Stimulated activated naive CD4-positive, alpha-beta T cell (primary cell): ENCODE results near the gene FMNL2.

Source experiments
- DNase-seq, 6 experiments: peaks; one replicate each; lab custom pipeline; 2025; lab: John Stamatoyannopoulos, UW

FMNL2 gene

GRCh38 chr2:152525277-152525838 is 190.4 kb downstream of the FMNL2 start:
- no peak for DNase-seq

GRCh38 chr2:152529420-152530115 is 194.6 kb downstream of the FMNL2 start:
- no peak for DNase-seq

DNA sequence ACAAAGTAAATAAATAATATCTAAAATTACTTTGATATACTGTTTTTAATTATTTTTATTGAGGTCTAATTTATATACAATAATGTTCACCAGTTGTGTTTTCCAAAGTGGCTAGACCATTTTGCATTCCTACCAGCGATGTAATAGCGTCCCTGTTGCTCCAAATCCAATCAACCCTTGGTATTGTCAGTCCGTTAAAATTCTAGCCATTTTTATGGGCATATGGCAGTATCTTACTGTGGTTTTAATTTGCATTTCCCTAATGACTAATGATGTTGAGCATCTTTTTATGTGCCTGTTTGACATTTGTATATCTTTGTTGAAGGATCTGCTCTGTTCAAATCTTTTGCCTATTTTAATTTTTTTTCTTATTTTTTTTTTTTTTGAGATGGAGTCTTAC is 197.3 kb downstream of the FMNL2 start:
- no peak for DNase-seq

DNA sequence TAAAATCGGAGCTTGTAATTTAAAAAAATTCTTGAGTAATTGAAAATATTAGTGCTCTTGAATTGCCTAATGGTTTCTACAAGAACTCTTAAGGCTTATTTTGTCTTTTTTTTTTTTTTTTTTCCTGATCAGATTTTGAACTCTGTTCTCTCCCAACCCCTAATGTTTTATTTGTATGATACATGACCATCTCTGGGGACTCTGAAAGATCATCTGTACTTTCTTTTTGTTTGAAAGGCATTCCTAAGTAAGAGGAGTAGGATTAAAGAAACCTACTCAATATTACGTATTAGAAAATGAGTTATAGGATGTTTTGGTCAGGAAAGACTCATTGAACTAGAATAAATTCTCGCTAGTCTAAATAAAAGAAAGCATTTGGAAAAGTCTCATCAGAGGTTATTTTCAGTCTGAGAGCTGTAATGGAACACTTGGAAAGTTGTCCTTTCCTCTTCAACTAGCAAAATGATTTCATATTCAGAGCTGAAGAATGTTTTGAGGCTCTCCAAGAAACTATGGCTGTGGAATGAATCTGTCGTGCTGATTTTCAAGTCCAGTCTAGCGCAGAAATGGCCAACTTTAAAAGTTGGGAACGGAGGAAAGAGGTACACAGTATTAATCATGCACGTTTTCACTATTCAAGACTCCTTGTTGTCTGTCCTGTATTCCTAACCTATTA is 199.6 kb downstream of the FMNL2 start:
- no peak for DNase-seq

GRCh38 chr2:152537081-152537651 is 202.2 kb downstream of the FMNL2 start:
- no peak for DNase-seq

GRCh38 chr2:152539424-152539823 is 204.4 kb downstream of the FMNL2 start:
- DNase-seq, result no peak

GRCh38 chr2:152541712-152542111 is 206.7 kb downstream of the FMNL2 start:
- DNase-seq, result no peak

DNA sequence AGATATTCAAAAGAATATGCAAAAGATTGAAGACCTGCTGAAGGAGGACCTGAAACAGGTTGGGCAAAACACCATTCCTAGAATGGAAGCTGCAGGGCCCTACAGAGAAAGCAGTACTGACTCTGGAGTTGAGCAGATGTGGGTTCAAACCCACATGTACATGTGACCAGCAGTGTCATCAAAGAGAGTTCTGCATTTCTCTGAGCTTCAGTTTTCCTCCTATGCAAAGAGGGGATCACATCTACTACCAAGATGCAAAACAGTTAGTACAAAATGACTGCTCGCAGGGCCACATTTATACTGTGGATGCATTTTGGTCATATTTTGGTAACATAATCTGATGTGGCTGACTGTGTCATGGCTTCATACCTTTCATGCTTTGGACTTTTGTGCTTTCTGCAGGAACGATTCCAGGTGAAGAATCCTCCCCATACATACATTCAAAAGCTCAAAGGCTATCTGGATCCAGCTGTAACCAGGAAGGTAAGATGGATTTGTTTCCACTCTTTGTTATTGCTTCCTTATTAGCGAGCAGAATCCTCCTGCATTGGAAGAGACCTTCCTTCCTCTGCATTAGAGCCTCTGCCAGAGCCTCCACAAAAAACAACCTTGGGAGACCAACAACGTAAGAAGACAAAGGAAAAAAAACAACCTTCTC is 207.5 kb downstream of the FMNL2 start:
- no peak for DNase-seq

GRCh38 chr2:152542995-152543481 is 208.1 kb downstream of the FMNL2 start:
- DNase-seq, result no peak

GRCh38 chr2:152543717-152544116 is 208.7 kb downstream of the FMNL2 start:
- no peak for DNase-seq

- DNase-seq, result no peak
Observed at GRCh38 chr2:152544638-152545037, 209.7 kb downstream of the FMNL2 start.

GRCh38 chr2:152546230-152546837 is 211.4 kb downstream of the FMNL2 start:
- DNase-seq, result no peak

DNA sequence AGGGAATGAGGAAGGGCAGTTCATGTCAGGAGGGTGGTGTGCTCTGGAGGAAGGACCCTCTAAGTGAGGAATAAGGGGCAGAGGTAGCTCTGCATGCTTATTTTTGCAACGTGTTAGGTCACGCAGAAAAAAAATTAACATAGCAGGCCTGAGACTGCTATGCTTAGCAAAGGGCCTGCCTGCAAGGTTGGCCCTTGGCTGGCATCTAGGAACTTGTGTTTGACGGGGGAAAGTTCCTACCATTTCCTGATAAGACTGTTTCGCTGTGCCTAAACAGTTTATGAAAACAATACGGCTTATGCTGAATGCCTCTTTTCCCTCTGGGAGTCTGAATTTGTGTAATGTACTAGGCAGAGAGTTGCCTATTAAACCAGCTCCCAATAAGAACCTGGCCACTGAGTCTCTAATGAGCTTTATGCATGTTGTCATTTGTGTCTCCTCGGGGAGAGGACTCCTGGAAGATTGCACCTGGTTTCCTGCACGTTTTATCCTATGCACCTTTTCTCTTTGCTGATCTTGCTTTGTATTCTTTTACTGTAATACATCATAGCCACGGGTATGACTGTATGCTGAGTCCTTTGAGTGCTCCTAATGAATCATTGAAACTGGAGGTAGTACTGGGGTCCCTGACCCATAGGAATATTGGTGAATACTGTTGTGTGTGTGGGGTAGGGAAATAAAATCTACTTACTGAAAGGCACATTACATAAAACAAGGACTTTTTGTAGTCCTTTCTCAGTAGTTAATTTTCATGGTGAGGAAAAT is 213.3 kb downstream of the FMNL2 start:
- no peak for DNase-seq

- no peak for DNase-seq
Observed at GRCh38 chr2:152548996-152549395, 214.0 kb downstream of the FMNL2 start.

- DNase-seq, result no peak
Observed at GRCh38 chr2:152549423-152549822, 214.4 kb downstream of the FMNL2 start.

- DNase-seq, result no peak
Observed at GRCh38 chr2:152550386-152550785, 215.4 kb downstream of the FMNL2 start.

- no peak for DNase-seq
Observed at GRCh38 chr2:152552888-152553287, 217.9 kb downstream of the FMNL2 start.

- no peak for DNase-seq
Observed at GRCh38 chr2:152553518-152553917, 218.5 kb downstream of the FMNL2 start.

- DNase-seq, result no peak
Observed at GRCh38 chr2:152555048-152555447, 220.1 kb downstream of the FMNL2 start.

- no peak for DNase-seq
Observed at GRCh38 chr2:152556506-152556905, 221.5 kb downstream of the FMNL2 start.

DNA sequence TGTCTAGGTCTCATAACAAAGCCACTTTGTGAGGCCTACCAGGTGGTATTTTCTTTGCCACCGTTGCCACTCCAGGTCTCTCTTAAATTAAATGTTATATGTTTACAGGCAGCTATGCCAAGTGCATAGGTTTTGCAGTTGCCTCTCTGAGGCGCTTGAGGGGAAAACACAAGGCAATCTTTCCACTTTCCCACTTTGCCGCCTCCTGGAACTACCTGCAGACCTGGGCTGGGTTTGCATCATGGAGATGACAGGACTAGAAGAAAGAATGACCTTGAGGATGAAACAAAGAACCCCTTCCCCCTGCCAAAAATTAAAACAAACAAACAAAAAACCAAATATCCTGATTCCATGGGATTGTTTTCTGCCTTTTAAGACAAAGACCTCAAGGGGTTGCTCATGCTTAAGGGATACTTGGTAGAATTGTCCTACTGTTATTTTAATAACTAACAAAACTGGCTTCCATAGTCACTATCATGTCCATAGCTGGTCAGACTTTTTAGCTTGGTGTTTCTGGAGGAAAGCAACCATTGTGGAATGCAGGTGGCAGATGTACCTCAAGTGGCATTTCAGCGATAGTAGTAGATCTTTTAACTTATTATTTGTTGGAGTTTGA is 222.4 kb downstream of the FMNL2 start:
- DNase-seq, result no peak
